GM13977 (cell line): Measurements from ENCODE around the gene FOXJ2.

Experiments used
- DNase-seq: peaks from one replicate; pipeline ENCODE4 v3.0.0; 2012; ENCODE audit warnings: low spot score
- CTCF ChIP-seq: IDR thresholded peaks from 2 replicates; pipeline ENCODE4 v1.5.1; 2012; ENCODE audit warnings: mild to moderate bottlenecking, control low read depth; ENCODE audit not compliant: insufficient read depth; ENCODE audit errors: extremely low read depth, missing control alignments
- in situ Hi-C: fragments of 300-500 bp; cut with MboI; formaldehyde crosslinking; loops from one replicate; pipeline ENCODE4 v1.12.0; 2022; ENCODE audit warnings: low sequenced_read_pairs, low pct_unique_long_range_greater_than_20kb, mixed read lengths, inconsistent platforms; ENCODE audit not compliant: unreplicated experiment

Gene FOXJ2

GRCh38 chr12:8093291-8093690 lies 60.8 kb downstream of the FOXJ2 start:
- DNase-seq: no peak
- TF ChIP-seq CTCF: no peak
- in situ Hi-C loops: no loop called here

- TF ChIP-seq CTCF: no peak
- in situ Hi-C loops: no loop called here
- DNase-seq: no peak
These were observed 63.9 kb downstream of the FOXJ2 start for GRCh38 chr12:8096281-8096915.

- in situ Hi-C loops: no loop called here
- DNase-seq: no peak
- no peak for TF ChIP-seq CTCF
These were observed 66.7 kb downstream of the FOXJ2 start for GRCh38 chr12:8099235-8099634.
